Breast epithelium (tissue), 4 donors: ENCODE measurements around the gene ANKRD44. TPM values are rescaled to one million over a fixed set of nuclear protein-coding genes. Genes with fewer than 3 reads are reported as not detected.
A peak's percentile ranks its signal among the peaks of the same experiment; 100 is the strongest.

ENCODE experiments used
- DNase-seq, 2 donors: peaks; one replicate each; pipeline ENCODE4 v3.0.0-alpha.2; 2019; ENCODE audit warnings: low spot score in 2 of 2
- H3K27ac ChIP-seq, 2 donors: fragments of 200-600 bp; sonication (generic) in 1 of 2; one replicate each; pipeline ENCODE4 v1.5.1; 2016 to 2019; ENCODE audit warnings: mild to moderate bottlenecking in 1 of 2
- H3K27me3 ChIP-seq, 2 donors: fragments of 200-600 bp; sonication (generic) in 1 of 2; one replicate each; pipeline versions ENCODE4 v1.5.1 to v1.6.0; 2017 to 2019; ENCODE audit warnings: control low read depth in 1 of 2, mild to moderate bottlenecking in 1 of 2
- H3K36me3 ChIP-seq: fragments of 200-600 bp; one replicate; pipeline ENCODE4 v1.5.1; 2019
- H3K4me1 ChIP-seq, 2 donors: fragments of 200-600 bp; sonication (generic); one replicate each; pipeline ENCODE4 v1.5.1; 2016 to 2019; ENCODE audit warnings: control low read depth in 1 of 2
- H3K4me3 ChIP-seq, 3 donors: fragments of 200-600 bp; sonication (generic); 1 replicate in 2 of 3; 2 replicates in 1 of 3; pipeline ENCODE4 v1.5.1; 2016 to 2019; ENCODE audit warnings: mild to moderate bottlenecking in 3 of 3, moderate library complexity in 2 of 3
- H3K9me3 ChIP-seq, 2 donors: fragments of 200-600 bp; sonication (generic) in 1 of 2; one replicate each; pipeline ENCODE4 v1.5.1; 2016 to 2019; ENCODE audit warnings: control low read depth in 1 of 2
- CTCF ChIP-seq, 3 donors: fragments of 450-650 bp; IDR thresholded peaks; one replicate each; pipeline ENCODE4 v1.5.1; 2016 to 2017; ENCODE audit warnings: antibody characterized with exemption in 3 of 3, mild to moderate bottlenecking in 3 of 3, moderate library complexity in 3 of 3
- POLR2A ChIP-seq: fragments of 450-650 bp; IDR thresholded peaks from one replicate; pipeline ENCODE4 v1.6.1; 2016; ENCODE audit warnings: antibody characterized with exemption, mild to moderate bottlenecking, moderate library complexity
- POLR2AphosphoS5 ChIP-seq, 3 donors: sonication (generic); formaldehyde crosslinking; IDR thresholded peaks; one replicate each; pipeline ENCODE4 v1.6.1; 2017; ENCODE audit warnings: antibody characterized with exemption in 3 of 3
- intact Hi-C: fragments of 100-400 bp; cut with DNase I; formaldehyde crosslinking; loops from one replicate; pipeline ENCODE4 v1.15.1; 2023; ENCODE audit warnings: low total_unique reads
- total RNA-seq, 3 donors: library from RNA; depleted of rRNA; stranded (reverse); fragments of >200 nt; gene quantifications; one replicate each; pipeline ENCODE4 v1.1.0, GENCODE V29; 2016

ANKRD44 gene
- total RNA-seq, 3 donors from 2014 or later = 18.0 to 41.3 (median 19.9) TPM

- DNase-seq = no peak
- Histone ChIP-seq H3K27me3 (no peaks in the 10 kb centered on the region), H3K9me3 (no peaks in the 10 kb centered on the region), H3K36me3 (no peaks in the 10 kb centered on the region), H3K4me1 (no peaks in the 10 kb centered on the region), H3K4me3 (no peak overlapping the region), H3K27ac (no peak overlapping the region)
- intact Hi-C loops = no loop called here
- TF ChIP-seq POLR2AphosphoS5 (IDR thresholded peaks at IDR 0.05) (no peak), CTCF (IDR thresholded peaks at IDR 0.05) (no peak), POLR2A (no peak)
Observed at GRCh38 chr2:197219636-197220035, 90.9 kb downstream of the ANKRD44 start.

DNA sequence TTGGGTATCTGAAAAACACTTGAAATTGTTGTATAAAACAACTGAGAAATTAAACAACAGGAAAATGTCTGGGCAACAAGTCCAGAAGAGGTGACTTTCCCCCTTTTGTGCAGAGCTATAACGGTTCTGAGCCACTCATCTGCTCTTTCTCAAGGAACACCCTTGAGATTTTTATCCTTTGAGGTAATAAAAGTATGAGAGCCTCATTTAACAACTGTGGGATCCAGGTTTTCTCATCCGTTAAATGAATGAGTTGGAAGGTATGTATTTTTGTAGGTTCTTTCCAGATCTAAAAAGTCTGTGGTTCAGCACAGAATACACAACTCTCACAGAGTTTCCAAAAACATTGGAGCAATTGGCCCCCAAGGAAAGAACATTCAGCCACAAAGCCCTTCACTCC lies 93.0 kb downstream of the ANKRD44 start:
- TF ChIP-seq POLR2AphosphoS5 (IDR thresholded peaks at IDR 0.05) (no peak), CTCF (IDR thresholded peaks at IDR 0.05) (no peak), POLR2A (no peak)
- H3K4me3 ChIP-seq = no peak overlapping the region
- intact Hi-C loops = no loop called here
- no peaks in the 10 kb centered on the region for H3K36me3 ChIP-seq
- H3K27me3 ChIP-seq = no peaks in the 10 kb centered on the region
- no peaks in the 10 kb centered on the region for H3K9me3 ChIP-seq
- no peaks in the 10 kb centered on the region for H3K4me1 ChIP-seq
- no peak overlapping the region for H3K27ac ChIP-seq
- no peak for DNase-seq

DNA sequence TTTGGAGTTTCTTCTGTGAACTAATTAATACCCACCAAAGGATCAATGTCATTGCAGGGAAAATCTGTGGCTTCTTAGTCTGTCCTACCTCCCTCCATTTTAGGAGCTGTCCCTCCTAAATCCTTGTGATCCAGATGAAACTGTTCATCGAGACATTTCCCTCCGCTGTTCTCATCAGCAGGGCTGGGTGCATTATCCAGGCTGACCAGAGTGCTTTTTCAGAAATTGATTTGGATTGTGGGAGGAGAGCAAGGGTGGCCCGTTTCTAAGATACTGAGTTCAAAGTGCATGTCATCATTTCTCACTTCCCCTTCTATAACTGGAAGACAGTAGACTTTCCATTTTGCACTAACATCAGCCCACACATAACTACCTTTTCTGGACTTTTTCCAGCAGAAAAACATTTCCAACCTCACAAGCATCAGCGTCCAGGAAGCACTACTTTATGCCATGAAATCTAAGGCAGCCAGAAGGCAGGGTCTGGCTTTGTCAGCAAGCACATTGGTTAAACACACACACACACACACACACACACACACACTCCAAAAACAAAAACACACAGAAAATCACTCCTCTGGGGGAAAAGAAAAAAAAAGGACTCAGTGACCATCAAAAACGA lies 94.1 kb downstream of the ANKRD44 start:
- Histone ChIP-seq H3K9me3 (no peaks in the 10 kb centered on the region), H3K27me3 (no peaks in the 10 kb centered on the region), H3K36me3 (no peaks in the 10 kb centered on the region), H3K27ac (peak overlapping the region in 1 of 2 donors; percentile 35), H3K4me1 (no peaks in the 10 kb centered on the region), H3K4me3 (no peak overlapping the region)
- no peak for DNase-seq
- intact Hi-C loops = no loop called here
- TF ChIP-seq POLR2AphosphoS5 (IDR thresholded peaks at IDR 0.05) (no peak), CTCF (IDR thresholded peaks at IDR 0.05) (no peak), POLR2A (no peak)

- TF ChIP-seq CTCF (IDR thresholded peaks at IDR 0.05) (no peak), POLR2A (no peak), POLR2AphosphoS5 (IDR thresholded peaks at IDR 0.05) (no peak)
- H3K4me3 ChIP-seq = no peak overlapping the region
- H3K4me1 ChIP-seq = no peaks in the 10 kb centered on the region
- H3K9me3 ChIP-seq = no peaks in the 10 kb centered on the region
- H3K36me3 ChIP-seq = no peaks in the 10 kb centered on the region
- no peaks in the 10 kb centered on the region for H3K27me3 ChIP-seq
- DNase-seq = no peak
- intact Hi-C loops = no loop called here
- peak overlapping the region in 1 of 2 donors; percentile 35 for H3K27ac ChIP-seq
Observed at GRCh38 chr2:197215748-197216360, 94.7 kb downstream of the ANKRD44 start.
